Tibial nerve (tissue), 4 donors: ENCODE data around the gene SFTA2. TPM values are rescaled to one million over a fixed set of nuclear protein-coding genes. Genes with fewer than 3 reads are reported as not detected.
A peak's percentile ranks its signal among the peaks of the same experiment; 100 is the strongest.

Source experiments
- DNase-seq, 2 donors: peaks; one replicate each; pipeline ENCODE4 v3.0.0-alpha.2; 2019; ENCODE audit warnings: low spot score in 2 of 2
- H3K27ac ChIP-seq, 4 donors: fragments of 200-600 bp; sonication (generic) in 3 of 4; one replicate each; pipeline ENCODE4 v1.5.1; 2017 to 2019; ENCODE audit warnings: mild to moderate bottlenecking in 1 of 4
- H3K27me3 ChIP-seq, 2 donors: fragments of 200-600 bp; sonication (generic) in 1 of 2; one replicate each; pipeline versions ENCODE4 v1.5.1 to v1.6.0; 2017 to 2019
- H3K36me3 ChIP-seq, 3 donors: fragments of 200-600 bp; sonication (generic); one replicate each; pipeline ENCODE4 v1.5.1; 2018 to 2019
- H3K4me1 ChIP-seq, 4 donors: fragments of 200-600 bp; sonication (generic) in 3 of 4; one replicate each; pipeline ENCODE4 v1.5.1; 2017 to 2019
- H3K4me3 ChIP-seq, 4 donors: fragments of 200-600 bp; sonication (generic) in 3 of 4; one replicate each; pipeline ENCODE4 v1.5.1; 2017 to 2019; ENCODE audit warnings: mild to moderate bottlenecking in 1 of 4, moderate library complexity in 1 of 4
- H3K9me3 ChIP-seq, 4 donors: fragments of 200-600 bp; sonication (generic) in 3 of 4; one replicate each; pipeline ENCODE4 v1.5.1; 2017 to 2019
- CTCF ChIP-seq, 5 experiments: fragments of 200-600 bp in 3 of 5; fragments of 450-650 bp in 2 of 5; sonication (generic) in 3 of 5; IDR thresholded peaks; one replicate each; pipeline ENCODE4 v1.5.1; 2016 to 2019; ENCODE audit warnings: antibody characterized with exemption in 5 of 5, mild to moderate bottlenecking in 3 of 5, moderate library complexity in 2 of 5
- EP300 ChIP-seq, 2 donors: sonication (generic); formaldehyde crosslinking; IDR thresholded peaks; one replicate each; pipeline ENCODE4 v1.6.1; 2017; ENCODE audit warnings: antibody characterized with exemption in 2 of 2, mild to moderate bottlenecking in 1 of 2
- POLR2A ChIP-seq, 2 donors: fragments of 450-650 bp; IDR thresholded peaks; one replicate each; pipeline ENCODE4 v1.6.1; 2017; ENCODE audit warnings: antibody characterized with exemption in 2 of 2, mild to moderate bottlenecking in 2 of 2, moderate library complexity in 2 of 2
- WGBS, 2 donors: methylation state at CpG; one replicate each; pipeline ENCODE4 v1.1.5; 2018; 5-methylcytosine and 5-hydroxymethylcytosine counted together
- total RNA-seq, 4 donors: library from RNA; depleted of rRNA; stranded (reverse); fragments of >200 nt; gene quantifications; one replicate each; pipeline ENCODE4 v1.1.0, GENCODE V29; 2016

Gene SFTA2
- total RNA-seq, 4 donors from 2014 or later = not detected

- WGBS, 2 donors = 22 to 29% methylated on average over 7 of the region's 7 CpGs
- no peak for DNase-seq
- peaks cover 0 to 13% (median 3%) of the 10 kb centered on the region in 3 donors for H3K36me3 ChIP-seq
- peaks cover 0 to 76% (median 53%) of the 10 kb centered on the region in 4 donors for H3K4me1 ChIP-seq
- H3K4me3 ChIP-seq = peak overlapping the region; percentile 66 to 83 (median 76)
- TF ChIP-seq EP300 (IDR thresholded peaks at IDR 0.05) = no peak
- no peak for TF ChIP-seq POLR2A (IDR thresholded peaks at IDR 0.05)
- TF ChIP-seq CTCF (IDR thresholded peaks at IDR 0.05) = no peak
- peak overlapping the region; percentile 87 to 98 (median 94) for H3K27ac ChIP-seq
- no peaks in the 10 kb centered on the region for H3K27me3 ChIP-seq
- no peaks in the 10 kb centered on the region for H3K9me3 ChIP-seq
These were observed 46.4 kb downstream of the SFTA2 start for GRCh38 chr6:30885481-30885998.

GRCh38 chr6:30884521-30885480 is 47.2 kb downstream of the SFTA2 start:
- no peak for TF ChIP-seq EP300 (IDR thresholded peaks at IDR 0.05)
- TF ChIP-seq POLR2A (IDR thresholded peaks at IDR 0.05) = no peak
- TF ChIP-seq CTCF (IDR thresholded peaks at IDR 0.05) = no peak

GRCh38 chr6:30883685-30884520 is 48.1 kb downstream of the SFTA2 start, which contains the start of gene DDR1:
TSS of gene DDR1 (plus strand) at chr6:30884519. CDS start at chr6:30888730, 4,211 bp downstream.
- Histone ChIP-seq H3K27ac (peak within 1 kb of the TSS; percentile 87 to 98 (median 94)), H3K27me3 (no peaks in the 10 kb centered on the region), H3K4me1 (peaks cover 0 to 60% (median 47%) of the 10 kb centered on the region in 4 donors), H3K4me3 (peak within 1 kb of the TSS; percentile 66 to 83 (median 76)), H3K9me3 (no peaks in the 10 kb centered on the region), H3K36me3 (peaks cover 0 to under 1% (median 0%) of the 10 kb centered on the region in 3 donors)
- WGBS, 2 donors = 18 to 35% methylated on average over 20 to 36 of the region's 62 CpGs
- TF ChIP-seq CTCF (IDR thresholded peaks at IDR 0.05) (no peak), EP300 (IDR thresholded peaks at IDR 0.05) (no peak)
- DNase-seq = peak in 1 of 2 donors; percentile 28

More at GRCh38 chr6:30884521-30885480, 47.2 kb downstream of the SFTA2 start:
- Histone ChIP-seq H3K27ac (peak overlapping the region; percentile 87 to 98 (median 94)), H3K27me3 (no peaks in the 10 kb centered on the region), H3K4me3 (peak overlapping the region; percentile 66 to 83 (median 76)), H3K36me3 (peaks cover 0 to 8% (median 1%) of the 10 kb centered on the region in 3 donors), H3K4me1 (peaks cover 0 to 69% (median 50%) of the 10 kb centered on the region in 4 donors), H3K9me3 (no peaks in the 10 kb centered on the region)
- DNase-seq = no peak
- 5 to 7% methylated on average over 32 to 34 of the region's 59 CpGs for WGBS, 2 donors

- TF ChIP-seq EP300 (IDR thresholded peaks at IDR 0.05) = no peak
- no peak for TF ChIP-seq CTCF (IDR thresholded peaks at IDR 0.05)
- no peak for TF ChIP-seq POLR2A (IDR thresholded peaks at IDR 0.05)
- peak overlapping the region in 1 of 4 donors; percentile 83 for H3K4me3 ChIP-seq
- H3K4me1 ChIP-seq = peaks cover 0 to 53% (median 44%) of the 10 kb centered on the region in 4 donors
- H3K36me3 ChIP-seq = no peaks in the 10 kb centered on the region
- peak overlapping the region; percentile 87 to 98 (median 94) for H3K27ac ChIP-seq
- H3K27me3 ChIP-seq = no peaks in the 10 kb centered on the region
- 64 to 70% methylated on average over 14 to 15 of the region's 15 CpGs for WGBS, 2 donors
- H3K9me3 ChIP-seq = no peaks in the 10 kb centered on the region
- DNase-seq = no peak
These were observed 48.9 kb downstream of the SFTA2 start for GRCh38 chr6:30882759-30883684.
